HepG2 (cell line): Measurements from ENCODE around the gene SIVA1. TPM values are rescaled to one million over a fixed set of nuclear protein-coding genes. Genes with fewer than 3 reads are reported as not detected.

Experiments used
- HES4 ChIP-seq: sonication (generic); formaldehyde crosslinking; IDR thresholded peaks from 2 replicates; pipeline ENCODE4 v1.9.0; 2021; ENCODE audit warnings: mild to moderate bottlenecking, missing genetic modification reagents, borderline replicate concordance
- JUNB ChIP-seq: sonication (generic); formaldehyde crosslinking; IDR thresholded peaks from 2 replicates; pipeline ENCODE4 v1.8.0; 2022; ENCODE audit warnings: missing genetic modification reagents, mild to moderate bottlenecking, borderline replicate concordance
- NAIF1 ChIP-seq: sonication (generic); formaldehyde crosslinking; IDR thresholded peaks from 2 replicates; pipeline ENCODE4 v1.5.0; 2020; ENCODE audit warnings: mild to moderate bottlenecking, missing genetic modification reagents, borderline replicate concordance
- NKX3-1 ChIP-seq: sonication (generic); formaldehyde crosslinking; IDR thresholded peaks from 2 replicates; pipeline ENCODE4 v1.5.0; 2020; ENCODE audit warnings: missing genetic modification reagents
- NR2F6 ChIP-seq, 2 experiments: IDR thresholded peaks; 2 replicates each; pipeline ENCODE4 v1.6.1; 2016; ENCODE audit warnings: antibody characterized with exemption in 1 of 2, mild to moderate bottlenecking in 1 of 2
- RBFOX2 ChIP-seq: fragments of 200-400 bp; formaldehyde crosslinking; IDR thresholded peaks from 2 replicates; pipeline ENCODE4 v1.6.1; 2017; ENCODE audit warnings: low read depth, mild to moderate bottlenecking, low read length
- SIN3A ChIP-seq: IDR thresholded peaks from 2 replicates; pipeline ENCODE4 v1.6.1; 2011; ENCODE audit warnings: low read depth, mild to moderate bottlenecking, control low read depth, low read length, borderline replicate concordance
- ZFP36L2 ChIP-seq: sonication (generic); formaldehyde crosslinking; IDR thresholded peaks from 2 replicates; pipeline ENCODE4 v1.4.0; 2020; ENCODE audit warnings: missing genetic modification reagents
- polyA plus RNA-seq, 8 experiments: library from polyadenylated mRNA; depleted of rRNA in 3 of 8; stranded (reverse) in 7 of 8; unstranded in 1 of 8; fragments of >200 nt; fragmentation: Illumina TruSeq in 4 of 8; extraction: Trizol in 4 of 8; gene quantifications; 2 replicates each; pipeline versions ENCODE4 v1.2.1 to v1.2.3, GENCODE V29; 2011 to 2016; ENCODE audit warnings: low read depth in 4 of 8, missing spikeins in 1 of 8, mixed read lengths in 1 of 8; ENCODE audit not compliant: insufficient read depth in 1 of 8
- total RNA-seq, 5 experiments: library from RNA; depleted of rRNA; stranded (reverse); fragments of >200 nt; fragmentation: Illumina TruSeq; extraction: Trizol; gene quantifications; 2 replicates each; pipeline ENCODE4 v1.2.3, GENCODE V29; 2016; ENCODE audit warnings: low read depth in 1 of 5
- TF ChIP-seq, protein P1 (sequence below): sonication (generic); formaldehyde crosslinking; IDR thresholded peaks from 2 replicates; pipeline ENCODE4 v1.9.0; 2021; ENCODE audit warnings: mild to moderate bottlenecking, missing genetic modification reagents
- TF ChIP-seq, protein P2 (sequence below): IDR thresholded peaks from 2 replicates; pipeline ENCODE4 v1.6.1; 2016
- TF ChIP-seq, protein P3 (sequence below): sonication (generic); formaldehyde crosslinking; IDR thresholded peaks from 2 replicates; pipeline ENCODE4 v1.4.0; 2020; ENCODE audit warnings: missing genetic modification reagents
- TF ChIP-seq, protein P4 (sequence below): sonication (generic); formaldehyde crosslinking; IDR thresholded peaks from 2 replicates; pipeline ENCODE4 v1.4.0; 2020; ENCODE audit warnings: missing genetic modification reagents, borderline replicate concordance
- TF ChIP-seq, protein P5 (sequence below): sonication (generic); formaldehyde crosslinking; IDR thresholded peaks from 2 replicates; pipeline ENCODE4 v1.5.1; 2020; ENCODE audit warnings: missing genetic modification reagents, mild to moderate bottlenecking, borderline replicate concordance

SIVA1 gene
- total and polyA plus RNA-seq, 2 of the 13 experiments (the other 11 are each of a cell fraction or from before 2014, with no cell fraction given) = 123 to 186 TPM

DNA sequence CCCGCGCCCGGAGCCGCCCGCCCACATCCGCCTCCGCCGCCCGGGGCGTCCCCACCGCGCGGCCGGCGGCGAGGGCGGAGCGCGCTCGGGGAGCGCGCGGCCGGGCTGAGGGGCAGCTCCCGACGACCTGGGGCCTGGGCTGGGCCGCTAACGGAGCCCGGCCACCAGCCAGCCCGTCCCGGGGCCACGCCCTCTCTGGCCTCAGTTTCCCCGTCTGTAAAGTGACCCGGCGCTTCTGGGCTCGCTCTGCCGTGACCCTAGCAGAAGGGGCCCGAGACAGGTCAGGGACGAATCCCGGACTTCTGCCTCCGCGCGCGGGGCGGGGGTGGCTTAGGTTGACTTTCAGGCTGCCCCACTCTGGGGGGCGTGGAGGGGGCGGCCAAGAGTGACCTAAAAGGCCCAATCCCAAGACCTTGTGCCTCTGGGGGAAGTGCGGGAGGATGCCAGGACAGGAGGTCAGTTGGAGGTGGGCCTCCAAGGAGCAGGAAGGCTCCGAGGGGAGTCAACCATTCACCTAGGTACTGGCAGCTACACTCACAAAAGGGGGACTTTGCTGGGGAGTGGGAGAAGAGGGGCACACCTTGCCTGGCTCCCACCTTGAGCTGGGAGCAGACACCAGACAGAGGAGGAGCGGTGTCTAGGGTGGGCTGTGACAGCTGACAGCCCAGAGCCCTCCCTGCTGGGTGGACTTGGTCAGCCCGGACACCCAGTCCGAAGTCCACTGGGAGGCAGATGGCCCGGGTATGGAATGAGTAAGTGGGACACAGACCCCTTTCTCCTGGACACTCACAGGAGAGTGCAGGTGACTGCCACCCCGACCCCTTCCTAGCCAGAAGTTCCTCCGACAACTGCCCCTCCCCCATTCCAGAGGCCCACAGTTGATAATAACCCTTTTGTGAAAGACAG lies 43.1 kb downstream of the SIVA1 start (continued):
- TF ChIP-seq, protein P1, sequence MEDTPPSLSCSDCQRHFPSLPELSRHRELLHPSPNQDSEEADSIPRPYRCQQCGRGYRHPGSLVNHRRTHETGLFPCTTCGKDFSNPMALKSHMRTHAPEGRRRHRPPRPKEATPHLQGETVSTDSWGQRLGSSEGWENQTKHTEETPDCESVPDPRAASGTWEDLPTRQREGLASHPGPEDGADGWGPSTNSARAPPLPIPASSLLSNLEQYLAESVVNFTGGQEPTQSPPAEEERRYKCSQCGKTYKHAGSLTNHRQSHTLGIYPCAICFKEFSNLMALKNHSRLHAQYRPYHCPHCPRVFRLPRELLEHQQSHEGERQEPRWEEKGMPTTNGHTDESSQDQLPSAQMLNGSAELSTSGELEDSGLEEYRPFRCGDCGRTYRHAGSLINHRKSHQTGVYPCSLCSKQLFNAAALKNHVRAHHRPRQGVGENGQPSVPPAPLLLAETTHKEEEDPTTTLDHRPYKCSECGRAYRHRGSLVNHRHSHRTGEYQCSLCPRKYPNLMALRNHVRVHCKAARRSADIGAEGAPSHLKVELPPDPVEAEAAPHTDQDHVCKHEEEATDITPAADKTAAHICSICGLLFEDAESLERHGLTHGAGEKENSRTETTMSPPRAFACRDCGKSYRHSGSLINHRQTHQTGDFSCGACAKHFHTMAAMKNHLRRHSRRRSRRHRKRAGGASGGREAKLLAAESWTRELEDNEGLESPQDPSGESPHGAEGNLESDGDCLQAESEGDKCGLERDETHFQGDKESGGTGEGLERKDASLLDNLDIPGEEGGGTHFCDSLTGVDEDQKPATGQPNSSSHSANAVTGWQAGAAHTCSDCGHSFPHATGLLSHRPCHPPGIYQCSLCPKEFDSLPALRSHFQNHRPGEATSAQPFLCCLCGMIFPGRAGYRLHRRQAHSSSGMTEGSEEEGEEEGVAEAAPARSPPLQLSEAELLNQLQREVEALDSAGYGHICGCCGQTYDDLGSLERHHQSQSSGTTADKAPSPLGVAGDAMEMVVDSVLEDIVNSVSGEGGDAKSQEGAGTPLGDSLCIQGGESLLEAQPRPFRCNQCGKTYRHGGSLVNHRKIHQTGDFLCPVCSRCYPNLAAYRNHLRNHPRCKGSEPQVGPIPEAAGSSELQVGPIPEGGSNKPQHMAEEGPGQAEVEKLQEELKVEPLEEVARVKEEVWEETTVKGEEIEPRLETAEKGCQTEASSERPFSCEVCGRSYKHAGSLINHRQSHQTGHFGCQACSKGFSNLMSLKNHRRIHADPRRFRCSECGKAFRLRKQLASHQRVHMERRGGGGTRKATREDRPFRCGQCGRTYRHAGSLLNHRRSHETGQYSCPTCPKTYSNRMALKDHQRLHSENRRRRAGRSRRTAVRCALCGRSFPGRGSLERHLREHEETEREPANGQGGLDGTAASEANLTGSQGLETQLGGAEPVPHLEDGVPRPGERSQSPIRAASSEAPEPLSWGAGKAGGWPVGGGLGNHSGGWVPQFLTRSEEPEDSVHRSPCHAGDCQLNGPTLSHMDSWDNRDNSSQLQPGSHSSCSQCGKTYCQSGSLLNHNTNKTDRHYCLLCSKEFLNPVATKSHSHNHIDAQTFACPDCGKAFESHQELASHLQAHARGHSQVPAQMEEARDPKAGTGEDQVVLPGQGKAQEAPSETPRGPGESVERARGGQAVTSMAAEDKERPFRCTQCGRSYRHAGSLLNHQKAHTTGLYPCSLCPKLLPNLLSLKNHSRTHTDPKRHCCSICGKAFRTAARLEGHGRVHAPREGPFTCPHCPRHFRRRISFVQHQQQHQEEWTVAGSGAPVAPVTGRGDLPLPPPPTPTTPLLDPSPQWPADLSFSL = no peak
- TF ChIP-seq NKX3-1 (CRISPR knock-in tag) (no peak), JUNB (CRISPR knock-in tag) (no peak), NR2F6 (IDR thresholded peaks at IDR 0.05) (peak; percentile 33; the same call in 1 of the 2 replicates), NR2F6 (CRISPR knock-in tag; IDR thresholded peaks at IDR 0.05) (0 out of 2 replicates have a peak, but pooled peaks have one; percentile 18), HES4 (peak; percentile 15; the same call in 1 of the 2 replicates), RBFOX2 (peak; percentile 67), NAIF1 (CRISPR knock-in tag) (no peak), ZFP36L2 (CRISPR knock-in tag) (no peak), SIN3A (peak; percentile 79; the same call in 1 of the 2 replicates)
- TF ChIP-seq, protein P2, sequence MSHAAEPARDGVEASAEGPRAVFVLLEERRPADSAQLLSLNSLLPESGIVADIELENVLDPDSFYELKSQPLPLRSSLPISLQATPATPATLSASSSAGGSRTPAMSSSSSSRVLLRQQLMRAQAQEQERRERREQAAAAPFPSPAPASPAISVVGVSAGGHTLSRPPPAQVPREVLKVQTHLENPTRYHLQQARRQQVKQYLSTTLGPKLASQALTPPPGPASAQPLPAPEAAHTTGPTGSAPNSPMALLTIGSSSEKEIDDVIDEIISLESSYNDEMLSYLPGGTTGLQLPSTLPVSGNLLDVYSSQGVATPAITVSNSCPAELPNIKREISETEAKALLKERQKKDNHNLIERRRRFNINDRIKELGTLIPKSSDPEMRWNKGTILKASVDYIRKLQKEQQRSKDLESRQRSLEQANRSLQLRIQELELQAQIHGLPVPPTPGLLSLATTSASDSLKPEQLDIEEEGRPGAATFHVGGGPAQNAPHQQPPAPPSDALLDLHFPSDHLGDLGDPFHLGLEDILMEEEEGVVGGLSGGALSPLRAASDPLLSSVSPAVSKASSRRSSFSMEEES (CRISPR knock-in tag) = peak; percentile 38; the same call in 1 of the 2 replicates
- TF ChIP-seq, protein P3, sequence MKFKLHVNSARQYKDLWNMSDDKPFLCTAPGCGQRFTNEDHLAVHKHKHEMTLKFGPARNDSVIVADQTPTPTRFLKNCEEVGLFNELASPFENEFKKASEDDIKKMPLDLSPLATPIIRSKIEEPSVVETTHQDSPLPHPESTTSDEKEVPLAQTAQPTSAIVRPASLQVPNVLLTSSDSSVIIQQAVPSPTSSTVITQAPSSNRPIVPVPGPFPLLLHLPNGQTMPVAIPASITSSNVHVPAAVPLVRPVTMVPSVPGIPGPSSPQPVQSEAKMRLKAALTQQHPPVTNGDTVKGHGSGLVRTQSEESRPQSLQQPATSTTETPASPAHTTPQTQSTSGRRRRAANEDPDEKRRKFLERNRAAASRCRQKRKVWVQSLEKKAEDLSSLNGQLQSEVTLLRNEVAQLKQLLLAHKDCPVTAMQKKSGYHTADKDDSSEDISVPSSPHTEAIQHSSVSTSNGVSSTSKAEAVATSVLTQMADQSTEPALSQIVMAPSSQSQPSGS (CRISPR knock-in tag) = no peak
- TF ChIP-seq, protein P4, sequence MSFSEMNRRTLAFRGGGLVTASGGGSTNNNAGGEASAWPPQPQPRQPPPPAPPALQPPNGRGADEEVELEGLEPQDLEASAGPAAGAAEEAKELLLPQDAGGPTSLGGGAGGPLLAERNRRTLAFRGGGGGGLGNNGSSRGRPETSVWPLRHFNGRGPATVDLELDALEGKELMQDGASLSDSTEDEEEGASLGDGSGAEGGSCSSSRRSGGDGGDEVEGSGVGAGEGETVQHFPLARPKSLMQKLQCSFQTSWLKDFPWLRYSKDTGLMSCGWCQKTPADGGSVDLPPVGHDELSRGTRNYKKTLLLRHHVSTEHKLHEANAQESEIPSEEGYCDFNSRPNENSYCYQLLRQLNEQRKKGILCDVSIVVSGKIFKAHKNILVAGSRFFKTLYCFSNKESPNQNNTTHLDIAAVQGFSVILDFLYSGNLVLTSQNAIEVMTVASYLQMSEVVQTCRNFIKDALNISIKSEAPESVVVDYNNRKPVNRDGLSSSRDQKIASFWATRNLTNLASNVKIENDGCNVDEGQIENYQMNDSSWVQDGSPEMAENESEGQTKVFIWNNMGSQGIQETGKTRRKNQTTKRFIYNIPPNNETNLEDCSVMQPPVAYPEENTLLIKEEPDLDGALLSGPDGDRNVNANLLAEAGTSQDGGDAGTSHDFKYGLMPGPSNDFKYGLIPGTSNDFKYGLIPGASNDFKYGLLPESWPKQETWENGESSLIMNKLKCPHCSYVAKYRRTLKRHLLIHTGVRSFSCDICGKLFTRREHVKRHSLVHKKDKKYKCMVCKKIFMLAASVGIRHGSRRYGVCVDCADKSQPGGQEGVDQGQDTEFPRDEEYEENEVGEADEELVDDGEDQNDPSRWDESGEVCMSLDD (CRISPR knock-in tag) = no peak
- TF ChIP-seq, protein P5, sequence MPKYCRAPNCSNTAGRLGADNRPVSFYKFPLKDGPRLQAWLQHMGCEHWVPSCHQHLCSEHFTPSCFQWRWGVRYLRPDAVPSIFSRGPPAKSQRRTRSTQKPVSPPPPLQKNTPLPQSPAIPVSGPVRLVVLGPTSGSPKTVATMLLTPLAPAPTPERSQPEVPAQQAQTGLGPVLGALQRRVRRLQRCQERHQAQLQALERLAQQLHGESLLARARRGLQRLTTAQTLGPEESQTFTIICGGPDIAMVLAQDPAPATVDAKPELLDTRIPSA = no peak
